ENCODE results near the gene ZNF544. TPM values are rescaled to one million over a fixed set of nuclear protein-coding genes. Genes with fewer than 3 reads are reported as not detected.
A peak's percentile ranks its signal among the peaks of the same experiment; 100 is the strongest.

The ZNF544 gene
- total RNA-seq, 6 experiments from 2014 or later = 6.1 to 16.5 (median 10.7) TPM

GRCh38 chr19:58209577-58209976 is 19.1 kb upstream of the ZNF544 start:
- intact Hi-C loops (cut with DNase I) = no loop called here
- no peaks in the 10 kb centered on the region for H3K4me1 ChIP-seq
- H3K9me3 ChIP-seq = peaks cover 0 to 93% (median 65%) of the 10 kb centered on the region in 4 donors
- TF ChIP-seq POLR2A (IDR thresholded peaks at IDR 0.05) (no peak), CTCF (IDR thresholded peaks at IDR 0.05) (no peak)
- H3K27ac ChIP-seq = no peak overlapping the region
- peaks cover 10 to 80% (median 42%) of the 10 kb centered on the region in 4 donors for H3K36me3 ChIP-seq
- no peaks in the 10 kb centered on the region for H3K27me3 ChIP-seq
- WGBS (ENCODE audit: insufficient coverage, low coverage, low lambda C conversion rate, missing lambda C conversion rate) = 100% methylated on average over 1 of the region's 8 CpGs
- ATAC-seq (peak in 1 of 4 donors; percentile 17), DNase-seq (no peak)
- no peak overlapping the region for H3K4me3 ChIP-seq

GRCh38 chr19:58212336-58213074 is 16.2 kb upstream of the ZNF544 start:
- H3K4me1 ChIP-seq = no peaks in the 10 kb centered on the region
- no peak overlapping the region for H3K27ac ChIP-seq
- WGBS (ENCODE audit: insufficient coverage, low coverage, low lambda C conversion rate, missing lambda C conversion rate) = 95% methylated on average over 13 of the region's 17 CpGs
- ATAC-seq = no peak
- TF ChIP-seq CTCF (IDR thresholded peaks at IDR 0.05) (no peak), POLR2A (IDR thresholded peaks at IDR 0.05) (no peak)
- H3K4me3 ChIP-seq = no peak overlapping the region
- peaks cover 0 to 93% (median 58%) of the 10 kb centered on the region in 4 donors for H3K9me3 ChIP-seq
- H3K36me3 ChIP-seq = peaks cover 0 to 60% (median 32%) of the 10 kb centered on the region in 4 donors
- intact Hi-C loops (cut with DNase I) = no loop called here
- no peak for DNase-seq
- H3K27me3 ChIP-seq = no peaks in the 10 kb centered on the region

- H3K4me1 ChIP-seq = no peaks in the 10 kb centered on the region
- no peak overlapping the region for H3K4me3 ChIP-seq
- DNase-seq = no peak
- peaks cover 0 to 92% (median 56%) of the 10 kb centered on the region in 4 donors for H3K9me3 ChIP-seq
- 100% methylated on average over 1 of the region's 1 CpG for WGBS (ENCODE audit: insufficient coverage, low coverage, low lambda C conversion rate, missing lambda C conversion rate)
- intact Hi-C loops (cut with DNase I) = no loop called here
- ATAC-seq = no peak
- H3K27ac ChIP-seq = no peak overlapping the region
- H3K27me3 ChIP-seq = no peaks in the 10 kb centered on the region
- peaks cover 0 to 55% (median 30%) of the 10 kb centered on the region in 4 donors for H3K36me3 ChIP-seq
- TF ChIP-seq CTCF (IDR thresholded peaks at IDR 0.05) = no peak
- TF ChIP-seq POLR2A (IDR thresholded peaks at IDR 0.05) = no peak
Measured at GRCh38 chr19:58213075-58213369, 15.7 kb upstream of the ZNF544 start.

- no peaks in the 10 kb centered on the region for H3K4me1 ChIP-seq
- intact Hi-C loops (cut with DNase I) = no loop called here
- no peak overlapping the region for H3K4me3 ChIP-seq
- H3K36me3 ChIP-seq = peaks cover 0 to 14% (median 6%) of the 10 kb centered on the region in 4 donors
- H3K27ac ChIP-seq = no peak overlapping the region
- ATAC-seq (no peak), DNase-seq (no peak)
- no peaks in the 10 kb centered on the region for H3K27me3 ChIP-seq
- peaks cover 0 to 59% (median 34%) of the 10 kb centered on the region in 4 donors for H3K9me3 ChIP-seq
- TF ChIP-seq POLR2A (IDR thresholded peaks at IDR 0.05) (no peak), CTCF (IDR thresholded peaks at IDR 0.05) (no peak)
- WGBS (ENCODE audit: insufficient coverage, low coverage, low lambda C conversion rate, missing lambda C conversion rate) = 69% methylated on average over 6 of the region's 34 CpGs
Measured at GRCh38 chr19:58217069-58217481, 11.6 kb upstream of the ZNF544 start.

Data from right lobe of liver (tissue), 6 donors.